ENCODE results near the gene TCERG1L. TPM values are rescaled to one million over a fixed set of nuclear protein-coding genes. Genes with fewer than 3 reads are reported as not detected.

TCERG1L gene
- total RNA-seq, 1 donor from 2014 or later = 3.5 TPM

GRCh38 chr10:131246089-131246488, 65.4 kb downstream of the TCERG1L start:
- no peaks in the 10 kb centered on the region for H3K4me1 Mint-ChIP-seq (ENCODE audit: low read depth, unreplicated experiment)
- Histone ChIP-seq H3K4me2 (ENCODE audit: low read length) (no peak overlapping the region), H3K9me3 (ENCODE audit: insufficient read depth, low read depth, low read length) (peaks cover 13% of the 10 kb centered on the region), H3K27ac (ENCODE audit: low read depth, low read length) (no peak overlapping the region), H3K79me2 (ENCODE audit: insufficient read depth, low read length) (no peaks in the 10 kb centered on the region), H3K9ac (ENCODE audit: low read length) (no peak overlapping the region), H3K4me3 (ENCODE audit: insufficient read depth, low read depth, low read length) (no peak overlapping the region), H3K4me1 (ENCODE audit: insufficient read depth, low read length) (no peaks in the 10 kb centered on the region), H2AFZ (ENCODE audit: low read depth, low read length) (no peak overlapping the region), H4K20me1 (ENCODE audit: insufficient read depth, low read length) (no peaks in the 10 kb centered on the region), H3K27me3 (ENCODE audit: insufficient read depth, low read length) (no peaks in the 10 kb centered on the region), H3K36me3 (ENCODE audit: insufficient read depth, low read length) (no peaks in the 10 kb centered on the region)
- H3K9me3 Mint-ChIP-seq (ENCODE audit: unreplicated experiment) = peaks cover 3% of the 10 kb centered on the region
- H3K27ac Mint-ChIP-seq (ENCODE audit: unreplicated experiment) = no peak overlapping the region
- H3K36me3 Mint-ChIP-seq (ENCODE audit: low read depth, unreplicated experiment) = no peaks in the 10 kb centered on the region
- FAIRE-seq (no peak), DNase-seq (ENCODE audit: low read depth) (no peak)
- TF ChIP-seq, protein P1, sequence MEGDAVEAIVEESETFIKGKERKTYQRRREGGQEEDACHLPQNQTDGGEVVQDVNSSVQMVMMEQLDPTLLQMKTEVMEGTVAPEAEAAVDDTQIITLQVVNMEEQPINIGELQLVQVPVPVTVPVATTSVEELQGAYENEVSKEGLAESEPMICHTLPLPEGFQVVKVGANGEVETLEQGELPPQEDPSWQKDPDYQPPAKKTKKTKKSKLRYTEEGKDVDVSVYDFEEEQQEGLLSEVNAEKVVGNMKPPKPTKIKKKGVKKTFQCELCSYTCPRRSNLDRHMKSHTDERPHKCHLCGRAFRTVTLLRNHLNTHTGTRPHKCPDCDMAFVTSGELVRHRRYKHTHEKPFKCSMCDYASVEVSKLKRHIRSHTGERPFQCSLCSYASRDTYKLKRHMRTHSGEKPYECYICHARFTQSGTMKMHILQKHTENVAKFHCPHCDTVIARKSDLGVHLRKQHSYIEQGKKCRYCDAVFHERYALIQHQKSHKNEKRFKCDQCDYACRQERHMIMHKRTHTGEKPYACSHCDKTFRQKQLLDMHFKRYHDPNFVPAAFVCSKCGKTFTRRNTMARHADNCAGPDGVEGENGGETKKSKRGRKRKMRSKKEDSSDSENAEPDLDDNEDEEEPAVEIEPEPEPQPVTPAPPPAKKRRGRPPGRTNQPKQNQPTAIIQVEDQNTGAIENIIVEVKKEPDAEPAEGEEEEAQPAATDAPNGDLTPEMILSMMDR (IDR thresholded peaks at IDR 0.05; ENCODE audit: insufficient read depth, low read depth, low read length) = no peak
- TF ChIP-seq EZH2 (IDR thresholded peaks at IDR 0.05; ENCODE audit: insufficient read depth, low read length) = no peak
- H3K27me3 Mint-ChIP-seq (ENCODE audit: low read depth, unreplicated experiment) = no peaks in the 10 kb centered on the region
- H3K4me3 Mint-ChIP-seq (ENCODE audit: unreplicated experiment) = no peak overlapping the region

- Histone ChIP-seq H2AFZ (ENCODE audit: low read depth, low read length) (no peak overlapping the region), H4K20me1 (ENCODE audit: insufficient read depth, low read length) (no peaks in the 10 kb centered on the region), H3K27ac (ENCODE audit: low read depth, low read length) (no peak overlapping the region), H3K4me2 (ENCODE audit: low read length) (no peak overlapping the region), H3K4me1 (ENCODE audit: insufficient read depth, low read length) (no peaks in the 10 kb centered on the region), H3K9me3 (ENCODE audit: insufficient read depth, low read depth, low read length) (peaks cover 13% of the 10 kb centered on the region), H3K27me3 (ENCODE audit: insufficient read depth, low read length) (no peaks in the 10 kb centered on the region), H3K4me3 (ENCODE audit: insufficient read depth, low read depth, low read length) (no peak overlapping the region), H3K79me2 (ENCODE audit: insufficient read depth, low read length) (no peaks in the 10 kb centered on the region), H3K9ac (ENCODE audit: low read length) (no peak overlapping the region), H3K36me3 (ENCODE audit: insufficient read depth, low read length) (no peaks in the 10 kb centered on the region)
- no peak for FAIRE-seq
- H3K27ac Mint-ChIP-seq (ENCODE audit: unreplicated experiment) = no peak overlapping the region
- no peak overlapping the region for H3K4me3 Mint-ChIP-seq (ENCODE audit: unreplicated experiment)
- no peaks in the 10 kb centered on the region for H3K36me3 Mint-ChIP-seq (ENCODE audit: low read depth, unreplicated experiment)
- TF ChIP-seq EZH2 (IDR thresholded peaks at IDR 0.05; ENCODE audit: insufficient read depth, low read length) = no peak
- TF ChIP-seq, protein P1 (IDR thresholded peaks at IDR 0.05; ENCODE audit: insufficient read depth, low read depth, low read length) = no peak
- no peaks in the 10 kb centered on the region for H3K4me1 Mint-ChIP-seq (ENCODE audit: low read depth, unreplicated experiment)
- no peaks in the 10 kb centered on the region for H3K27me3 Mint-ChIP-seq (ENCODE audit: low read depth, unreplicated experiment)
- H3K9me3 Mint-ChIP-seq (ENCODE audit: unreplicated experiment) = peaks cover 8% of the 10 kb centered on the region
- DNase-seq (ENCODE audit: low read depth) = no peak
Measured at GRCh38 chr10:131245475-131246059, 66.0 kb downstream of the TCERG1L start.

DNA sequence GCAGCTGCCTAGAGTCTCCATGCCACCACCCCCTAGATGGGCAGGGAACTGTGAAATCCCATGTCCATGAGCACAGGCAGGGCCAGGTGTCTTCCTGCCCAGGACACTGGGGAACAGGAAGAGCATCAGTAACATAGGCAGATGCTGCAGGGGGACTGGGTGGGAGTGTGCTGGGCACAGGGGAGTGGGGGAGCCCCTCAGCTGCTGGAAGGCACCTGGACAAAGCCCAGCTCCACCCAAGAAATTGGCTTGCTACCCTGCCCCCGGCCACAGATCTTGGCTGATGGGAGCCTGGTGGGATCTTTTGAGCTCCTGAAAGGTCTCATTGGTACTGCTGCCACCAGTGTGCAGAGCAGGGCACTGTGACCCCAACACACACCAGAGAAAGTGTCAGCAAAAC, 66.7 kb downstream of the TCERG1L start:
- Histone ChIP-seq H3K4me3 (ENCODE audit: insufficient read depth, low read depth, low read length) (no peak overlapping the region), H3K27ac (ENCODE audit: low read depth, low read length) (no peak overlapping the region), H2AFZ (ENCODE audit: low read depth, low read length) (no peak overlapping the region), H3K36me3 (ENCODE audit: insufficient read depth, low read length) (no peaks in the 10 kb centered on the region), H3K9ac (ENCODE audit: low read length) (no peak overlapping the region), H3K79me2 (ENCODE audit: insufficient read depth, low read length) (no peaks in the 10 kb centered on the region), H3K4me1 (ENCODE audit: insufficient read depth, low read length) (no peaks in the 10 kb centered on the region), H3K9me3 (ENCODE audit: insufficient read depth, low read depth, low read length) (peaks cover 10% of the 10 kb centered on the region), H3K27me3 (ENCODE audit: insufficient read depth, low read length) (no peaks in the 10 kb centered on the region), H3K4me2 (ENCODE audit: low read length) (no peak overlapping the region), H4K20me1 (ENCODE audit: insufficient read depth, low read length) (no peaks in the 10 kb centered on the region)
- Mint-ChIP-seq H3K27ac (ENCODE audit: unreplicated experiment) (no peak overlapping the region), H3K27me3 (ENCODE audit: low read depth, unreplicated experiment) (no peaks in the 10 kb centered on the region), H3K36me3 (ENCODE audit: low read depth, unreplicated experiment) (no peaks in the 10 kb centered on the region), H3K4me1 (ENCODE audit: low read depth, unreplicated experiment) (no peaks in the 10 kb centered on the region), H3K9me3 (ENCODE audit: unreplicated experiment) (peaks cover 11% of the 10 kb centered on the region), H3K4me3 (ENCODE audit: unreplicated experiment) (no peak overlapping the region)
- DNase-seq (ENCODE audit: low read depth) = no peak
- TF ChIP-seq EZH2 (IDR thresholded peaks at IDR 0.05; ENCODE audit: insufficient read depth, low read length) = no peak
- TF ChIP-seq, protein P1 (IDR thresholded peaks at IDR 0.05; ENCODE audit: insufficient read depth, low read depth, low read length) = no peak
- FAIRE-seq = no peak
